HEK293 (cell line): ENCODE results near the gene PRR33.

Source experiments
- KLF16 ChIP-seq: fragments of 450-650 bp; formaldehyde crosslinking; IDR thresholded peaks from 2 replicates; pipeline ENCODE4 v1.5.1; 2017; ENCODE audit warnings: missing biosample characterization, missing genetic modification characterization
- MYNN ChIP-seq: fragments of 450-650 bp; formaldehyde crosslinking; IDR thresholded peaks from 2 replicates; pipeline ENCODE4 v1.5.1; 2016; ENCODE audit warnings: missing biosample characterization, missing genetic modification characterization, borderline replicate concordance
- YY1 ChIP-seq: fragments of 450-650 bp; formaldehyde crosslinking; IDR thresholded peaks from 2 replicates; pipeline ENCODE4 v1.5.1; 2018; ENCODE audit warnings: missing biosample characterization, missing genetic modification characterization
- ZNF24 ChIP-seq: fragments of 450-650 bp; formaldehyde crosslinking; IDR thresholded peaks from 2 replicates; pipeline ENCODE4 v1.5.1; 2016; ENCODE audit warnings: missing biosample characterization, missing genetic modification characterization
- ZNF501 ChIP-seq: fragments of 450-650 bp; formaldehyde crosslinking; IDR thresholded peaks from 2 replicates; pipeline ENCODE4 v1.5.1; 2016; ENCODE audit warnings: missing biosample characterization, missing genetic modification characterization
- ZNF747 ChIP-seq: fragments of 450-650 bp; formaldehyde crosslinking; IDR thresholded peaks from 2 replicates; pipeline ENCODE4 v1.5.1; 2016; ENCODE audit warnings: missing biosample characterization, missing genetic modification characterization
- ZNF768 ChIP-seq: fragments of 450-650 bp; formaldehyde crosslinking; IDR thresholded peaks from 2 replicates; pipeline ENCODE4 v1.5.1; 2018; ENCODE audit warnings: missing biosample characterization, mild to moderate bottlenecking, missing genetic modification characterization
- TF ChIP-seq, protein P1 (sequence below): fragments of 450-650 bp; formaldehyde crosslinking; IDR thresholded peaks from 2 replicates; pipeline ENCODE4 v1.5.1; 2016; ENCODE audit warnings: missing biosample characterization, missing genetic modification characterization, borderline replicate concordance
- TF ChIP-seq, protein P2 (sequence below): fragments of 450-650 bp; formaldehyde crosslinking; IDR thresholded peaks from 2 replicates; pipeline ENCODE4 v1.5.1; 2016; ENCODE audit warnings: missing biosample characterization, missing genetic modification characterization
- TF ChIP-seq, protein P3 (sequence below): fragments of 450-650 bp; formaldehyde crosslinking; IDR thresholded peaks from 2 replicates; pipeline ENCODE4 v1.5.1; 2016; ENCODE audit warnings: missing biosample characterization, missing genetic modification characterization

DNA sequence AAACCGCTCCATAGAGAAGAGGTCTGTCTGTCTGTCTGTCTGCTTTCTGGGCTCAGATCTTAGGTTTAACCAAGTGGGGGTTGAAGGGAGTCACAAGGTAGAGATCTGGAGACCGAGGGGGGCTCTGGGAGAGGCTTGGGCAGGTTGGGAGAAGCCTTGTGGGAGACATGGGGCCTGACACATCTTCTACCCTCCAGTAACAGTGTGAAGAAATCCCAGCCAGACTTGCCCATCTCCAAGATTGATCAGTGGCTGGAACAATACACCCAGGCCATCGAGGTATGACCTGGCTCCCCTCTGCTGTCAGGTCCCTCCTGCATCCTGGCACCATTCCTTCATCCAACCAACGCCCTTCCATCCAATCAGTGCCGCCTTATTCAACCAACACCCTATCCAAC is 7.4 kb downstream of the PRR33 start:
- TF ChIP-seq, protein P1, sequence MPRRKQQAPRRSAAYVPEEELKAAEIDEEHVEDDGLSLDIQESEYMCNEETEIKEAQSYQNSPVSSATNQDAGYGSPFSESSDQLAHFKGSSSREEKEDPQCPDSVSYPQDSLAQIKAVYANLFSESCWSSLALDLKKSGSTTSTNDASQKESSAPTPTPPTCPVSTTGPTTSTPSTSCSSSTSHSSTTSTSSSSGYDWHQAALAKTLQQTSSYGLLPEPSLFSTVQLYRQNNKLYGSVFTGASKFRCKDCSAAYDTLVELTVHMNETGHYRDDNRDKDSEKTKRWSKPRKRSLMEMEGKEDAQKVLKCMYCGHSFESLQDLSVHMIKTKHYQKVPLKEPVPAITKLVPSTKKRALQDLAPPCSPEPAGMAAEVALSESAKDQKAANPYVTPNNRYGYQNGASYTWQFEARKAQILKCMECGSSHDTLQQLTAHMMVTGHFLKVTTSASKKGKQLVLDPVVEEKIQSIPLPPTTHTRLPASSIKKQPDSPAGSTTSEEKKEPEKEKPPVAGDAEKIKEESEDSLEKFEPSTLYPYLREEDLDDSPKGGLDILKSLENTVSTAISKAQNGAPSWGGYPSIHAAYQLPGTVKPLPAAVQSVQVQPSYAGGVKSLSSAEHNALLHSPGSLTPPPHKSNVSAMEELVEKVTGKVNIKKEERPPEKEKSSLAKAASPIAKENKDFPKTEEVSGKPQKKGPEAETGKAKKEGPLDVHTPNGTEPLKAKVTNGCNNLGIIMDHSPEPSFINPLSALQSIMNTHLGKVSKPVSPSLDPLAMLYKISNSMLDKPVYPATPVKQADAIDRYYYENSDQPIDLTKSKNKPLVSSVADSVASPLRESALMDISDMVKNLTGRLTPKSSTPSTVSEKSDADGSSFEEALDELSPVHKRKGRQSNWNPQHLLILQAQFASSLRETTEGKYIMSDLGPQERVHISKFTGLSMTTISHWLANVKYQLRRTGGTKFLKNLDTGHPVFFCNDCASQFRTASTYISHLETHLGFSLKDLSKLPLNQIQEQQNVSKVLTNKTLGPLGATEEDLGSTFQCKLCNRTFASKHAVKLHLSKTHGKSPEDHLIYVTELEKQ: no peak
- TF ChIP-seq, protein P2, sequence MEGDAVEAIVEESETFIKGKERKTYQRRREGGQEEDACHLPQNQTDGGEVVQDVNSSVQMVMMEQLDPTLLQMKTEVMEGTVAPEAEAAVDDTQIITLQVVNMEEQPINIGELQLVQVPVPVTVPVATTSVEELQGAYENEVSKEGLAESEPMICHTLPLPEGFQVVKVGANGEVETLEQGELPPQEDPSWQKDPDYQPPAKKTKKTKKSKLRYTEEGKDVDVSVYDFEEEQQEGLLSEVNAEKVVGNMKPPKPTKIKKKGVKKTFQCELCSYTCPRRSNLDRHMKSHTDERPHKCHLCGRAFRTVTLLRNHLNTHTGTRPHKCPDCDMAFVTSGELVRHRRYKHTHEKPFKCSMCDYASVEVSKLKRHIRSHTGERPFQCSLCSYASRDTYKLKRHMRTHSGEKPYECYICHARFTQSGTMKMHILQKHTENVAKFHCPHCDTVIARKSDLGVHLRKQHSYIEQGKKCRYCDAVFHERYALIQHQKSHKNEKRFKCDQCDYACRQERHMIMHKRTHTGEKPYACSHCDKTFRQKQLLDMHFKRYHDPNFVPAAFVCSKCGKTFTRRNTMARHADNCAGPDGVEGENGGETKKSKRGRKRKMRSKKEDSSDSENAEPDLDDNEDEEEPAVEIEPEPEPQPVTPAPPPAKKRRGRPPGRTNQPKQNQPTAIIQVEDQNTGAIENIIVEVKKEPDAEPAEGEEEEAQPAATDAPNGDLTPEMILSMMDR: no peak
- no peak for TF ChIP-seq KLF16 (tag by site-specific recombination)
- no peak for TF ChIP-seq ZNF747
- TF ChIP-seq YY1 (tag by site-specific recombination): no peak
- TF ChIP-seq ZNF501 (tag by site-specific recombination): no peak
- no peak for TF ChIP-seq ZNF24 (tag by site-specific recombination)
- no peak for TF ChIP-seq MYNN (tag by site-specific recombination)
- TF ChIP-seq, protein P3, sequence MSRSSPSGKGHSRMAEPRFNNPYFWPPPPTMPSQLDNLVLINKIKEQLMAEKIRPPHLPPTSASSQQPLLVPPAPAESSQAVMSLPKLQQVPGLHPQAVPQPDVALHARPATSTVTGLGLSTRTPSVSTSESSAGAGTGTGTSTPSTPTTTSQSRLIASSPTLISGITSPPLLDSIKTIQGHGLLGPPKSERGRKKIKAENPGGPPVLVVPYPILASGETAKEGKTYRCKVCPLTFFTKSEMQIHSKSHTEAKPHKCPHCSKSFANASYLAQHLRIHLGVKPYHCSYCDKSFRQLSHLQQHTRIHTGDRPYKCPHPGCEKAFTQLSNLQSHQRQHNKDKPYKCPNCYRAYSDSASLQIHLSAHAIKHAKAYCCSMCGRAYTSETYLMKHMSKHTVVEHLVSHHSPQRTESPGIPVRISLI (tag by site-specific recombination): no peak
- no peak for TF ChIP-seq ZNF768
